ENCODE measurements around the gene FTCD. TPM values are rescaled to one million over a fixed set of nuclear protein-coding genes. Genes with fewer than 3 reads are reported as not detected.

FTCD gene
- polyA plus RNA-seq, 3 donors = not detected

GRCh38 chr21:46128106-46128932 lies 27.1 kb downstream of the FTCD start:
- Mint-ChIP-seq H3K36me3 (no peaks in the 10 kb centered on the region), H3K4me3 (no peak overlapping the region), H3K9me3 (peaks cover 0 to 8% (median 0%) of the 10 kb centered on the region in 7 donors), H3K27ac (no peak overlapping the region), H3K4me1 (no peaks in the 10 kb centered on the region), H3K27me3 (ENCODE audit: low read depth in 3 of 3) (peaks cover 0 to 2% (median 0%) of the 10 kb centered on the region in 3 donors)
- no peak for TF ChIP-seq CTCF (IDR thresholded peaks at IDR 0.05)
- Histone ChIP-seq H3K9me3 (replicated peaks in 1 of 2; ENCODE audit: control insufficient read depth in 1 of 2, insufficient read depth in 1 of 2, low read length in 2 of 2) (no peaks in the 10 kb centered on the region), H2AFZ (ENCODE audit: insufficient read depth, low read depth, low read length, poor library complexity, severe bottlenecking) (no peak overlapping the region), H3K79me2 (ENCODE audit: insufficient read depth, low read length) (no peaks in the 10 kb centered on the region), H4K20me1 (ENCODE audit: insufficient read depth, low read length) (no peaks in the 10 kb centered on the region), H3K36me3 (replicated peaks in 1 of 2; ENCODE audit: control insufficient read depth in 1 of 2, insufficient read depth in 2 of 2, low read length in 2 of 2) (no peaks in the 10 kb centered on the region), H3K27ac (ENCODE audit: low read depth in 1 of 2, low read length in 2 of 2) (no peak overlapping the region), H3K4me2 (replicated peaks; ENCODE audit: extremely low read depth, low read length, poor library complexity, severe bottlenecking) (no peak overlapping the region), H3K9ac (ENCODE audit: insufficient read depth, low read length, poor library complexity, severe bottlenecking) (no peak overlapping the region), H3K27me3 (ENCODE audit: control insufficient read depth in 2 of 2, insufficient read depth in 2 of 2, low read length in 2 of 2) (no peaks in the 10 kb centered on the region), H3K4me1 (ENCODE audit: control insufficient read depth in 1 of 2, insufficient read depth in 2 of 2, low read length in 2 of 2) (no peaks in the 10 kb centered on the region), H3K4me3 (replicated peaks in 1 of 3; ENCODE audit: low read depth in 2 of 3, low read length in 3 of 3) (no peak overlapping the region)
- intact Hi-C loops (cut with micrococcal nuclease) = no loop called here
- 88% methylated on average over 23 of the region's 23 CpGs for WGBS (ENCODE audit: insufficient coverage)
- DNase-seq = no peak

GRCh38 chr21:46127239-46128105 lies 27.9 kb downstream of the FTCD start:
- H3K4me3 Mint-ChIP-seq = no peak overlapping the region
- Histone ChIP-seq H3K4me2 (replicated peaks; ENCODE audit: extremely low read depth, low read length, poor library complexity, severe bottlenecking) (no peak overlapping the region), H2AFZ (ENCODE audit: insufficient read depth, low read depth, low read length, poor library complexity, severe bottlenecking) (no peak overlapping the region), H3K36me3 (replicated peaks in 1 of 2; ENCODE audit: control insufficient read depth in 1 of 2, insufficient read depth in 2 of 2, low read length in 2 of 2) (no peaks in the 10 kb centered on the region), H3K79me2 (ENCODE audit: insufficient read depth, low read length) (no peaks in the 10 kb centered on the region), H3K27me3 (ENCODE audit: control insufficient read depth in 2 of 2, insufficient read depth in 2 of 2, low read length in 2 of 2) (no peaks in the 10 kb centered on the region), H3K9me3 (replicated peaks in 1 of 2; ENCODE audit: control insufficient read depth in 1 of 2, insufficient read depth in 1 of 2, low read length in 2 of 2) (no peaks in the 10 kb centered on the region), H3K4me3 (replicated peaks in 1 of 3; ENCODE audit: low read depth in 2 of 3, low read length in 3 of 3) (no peak overlapping the region), H3K9ac (ENCODE audit: insufficient read depth, low read length, poor library complexity, severe bottlenecking) (no peak overlapping the region), H4K20me1 (ENCODE audit: insufficient read depth, low read length) (no peaks in the 10 kb centered on the region), H3K4me1 (ENCODE audit: control insufficient read depth in 1 of 2, insufficient read depth in 2 of 2, low read length in 2 of 2) (no peaks in the 10 kb centered on the region), H3K27ac (ENCODE audit: low read depth in 1 of 2, low read length in 2 of 2) (no peak overlapping the region)
- H3K27ac Mint-ChIP-seq = no peak overlapping the region
- peaks cover 0 to 8% (median 0%) of the 10 kb centered on the region in 7 donors for H3K9me3 Mint-ChIP-seq
- peaks cover 0 to 3% (median 0%) of the 10 kb centered on the region in 3 donors for H3K27me3 Mint-ChIP-seq (ENCODE audit: low read depth in 3 of 3)
- DNase-seq = no peak
- intact Hi-C loops (cut with micrococcal nuclease) = no loop called here
- H3K36me3 Mint-ChIP-seq = no peaks in the 10 kb centered on the region
- 93% methylated on average over 35 of the region's 40 CpGs for WGBS (ENCODE audit: insufficient coverage)
- H3K4me1 Mint-ChIP-seq = no peaks in the 10 kb centered on the region
- no peak for TF ChIP-seq CTCF (IDR thresholded peaks at IDR 0.05)

All from CD14-positive monocyte (primary cell).